ENCODE results near the gene RAB10. TPM values are rescaled to one million over a fixed set of nuclear protein-coding genes. Genes with fewer than 3 reads are reported as not detected.

RAB10 gene
- total RNA-seq (2021; ENCODE audit: unreplicated experiment) (167 TPM), Bru-seq, nascent RNA (percentile 92 among the genes with signal in this experiment), BruChase-seq, experiment 1, labeled RNA remaining after a 6-hour chase (percentile 94 among the genes with signal in this experiment), BruChase-seq, experiment 2, labeled RNA remaining after a 2-hour chase (percentile 90 among the genes with signal in this experiment)
- 107 and 113 TPM in 2 replicates for polyA plus RNA-seq (2012)
- long read RNA-seq, transcript RAB10-204 (5 exons, 1,292 nt), result minor isoform, 5 of 341 reads
- long read RNA-seq, transcript RAB10-201 (6 exons, 3,535 nt), result major isoform, 313 of 341 reads
- long read RNA-seq, partial matches to known transcripts, result 5 of 341 reads
- long read RNA-seq, other reads (novel, unspliced or antisense), result 18 of 341 reads

DNA sequence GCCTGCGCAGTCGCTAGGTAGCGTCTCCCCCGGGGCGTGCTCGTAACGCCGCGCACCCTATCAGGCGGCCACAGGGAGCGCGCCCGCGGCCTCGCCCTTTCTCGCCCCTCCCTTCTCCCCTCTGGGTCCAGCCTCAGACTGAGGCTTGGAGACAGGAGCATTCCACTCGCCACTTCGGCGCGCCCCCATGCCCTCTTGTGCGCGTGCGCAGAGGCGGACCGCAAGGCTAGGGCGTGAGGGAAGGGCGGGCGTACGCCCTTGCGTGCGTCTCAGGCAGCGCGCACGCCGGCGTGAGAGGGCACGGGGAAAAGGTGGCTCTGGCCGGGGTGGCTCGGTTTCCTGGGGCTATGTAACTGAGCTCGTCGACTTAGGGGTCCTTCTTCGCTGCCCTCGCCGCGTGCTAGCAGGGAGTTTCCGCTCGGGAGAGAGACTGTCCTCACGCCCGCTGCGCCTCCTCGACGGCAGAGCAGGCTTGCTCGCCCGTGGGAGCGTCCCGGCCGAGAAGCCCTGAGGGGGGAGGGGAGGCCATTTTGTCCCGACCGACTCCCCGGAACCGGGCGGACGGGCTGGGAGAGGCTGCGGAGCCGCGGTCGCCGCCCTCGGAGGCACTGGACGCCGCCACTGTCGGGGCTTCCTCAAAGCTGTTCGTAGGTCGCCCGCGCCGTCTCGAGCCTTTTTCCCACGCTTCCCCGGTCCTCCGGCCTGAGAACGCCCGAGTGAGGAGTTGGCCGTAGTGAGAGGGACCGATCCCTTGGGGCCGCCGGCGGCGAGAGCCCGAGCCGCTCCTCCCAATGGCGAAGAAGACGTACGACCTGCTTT is at the start of gene RAB10:
RAB10 (plus strand) TSS at position 267 of the 819 bp plus-strand sequence; CDS start at position 792, 525 bp downstream.
- RAD21 ChIA-PET (ENCODE audit: low non-redundant PET in 1 of 2, low total read pairs in 2 of 2, uncharacterized antibody in 2 of 2, unreplicated experiment in 2 of 2), result interaction anchor here in 1 of 2 experiments (0.6 kb wide), 1 partner anchor 52 kb away, joined by 3 read pairs; no protein-coding TSS in a partner anchor
- no peaks in the 10 kb centered on the region for H3K27me3 ChIP-seq (ENCODE audit: insufficient read depth, low read length)
- peak within 1 kb of the TSS; percentile 80 for H3K4me2 ChIP-seq (ENCODE audit: low read length)
- no peaks in the 10 kb centered on the region for H3K9me3 ChIP-seq (ENCODE audit: control insufficient read depth in 1 of 2, insufficient read depth in 1 of 2, low read depth in 1 of 2, low read length in 2 of 2)
- H3K9me2 ChIP-seq (ENCODE audit: insufficient read depth), result no peaks in the 10 kb centered on the region
- H3K36me3 ChIP-seq (ENCODE audit: control insufficient read depth in 1 of 2, insufficient read depth in 2 of 2, low read length in 2 of 2), result no peaks in the 10 kb centered on the region; a peak in 1 of 4 replicates
- TSS peak; percentile 72 for BruUV-seq (replicated peaks)
- peaks cover 12 to 33% of the 10 kb centered on the region in 2 experiments for H3K4me1 ChIP-seq (ENCODE audit: control insufficient read depth in 1 of 2, insufficient read depth in 2 of 2, low read length in 2 of 2)
- POLR2A ChIA-PET, result interaction anchor here (0.7 to 1.7 kb wide), 12 partner anchors 9 to 905 kb away, joined by 3 to 9 read pairs (median 4); no protein-coding TSS in a partner anchor
- ATAC-seq (peak; percentile 94), DNase-seq (ENCODE audit: low read depth, low spot score) (peak; percentile 98)
- intact Hi-C loops (cut with micrococcal nuclease), result loop anchor here (2.0 kb wide), 1 partner anchor 43 kb away; no protein-coding TSS in a partner anchor
- CTCF ChIA-PET, result interaction anchor here (1.1 kb wide), 1 partner anchor 43 kb away, joined by 3 read pairs; no protein-coding TSS in a partner anchor
- no peak within 1 kb of the TSS for H2AFZ ChIP-seq (ENCODE audit: low read depth, low read length, poor library complexity, severe bottlenecking)
- H3K27ac ChIP-seq (ENCODE audit: low read depth, low read length), result peak within 1 kb of the TSS; percentile 98
- H3K4me3 ChIP-seq (replicated peaks in 1 of 2; ENCODE audit: low read depth in 1 of 2, low read length in 2 of 2), result peak within 1 kb of the TSS; percentile 90 to 99
- H4K20me1 ChIP-seq (ENCODE audit: insufficient read depth), result peaks cover 15% of the 10 kb centered on the region; the same call in 1 of the 2 replicates
- H3K9ac ChIP-seq (ENCODE audit: low read length), result peak within 1 kb of the TSS; percentile 94
- peaks cover 55% of the 10 kb centered on the region for H3K79me2 ChIP-seq (ENCODE audit: insufficient read depth, low read length)
- TF ChIP-seq, protein P1, sequence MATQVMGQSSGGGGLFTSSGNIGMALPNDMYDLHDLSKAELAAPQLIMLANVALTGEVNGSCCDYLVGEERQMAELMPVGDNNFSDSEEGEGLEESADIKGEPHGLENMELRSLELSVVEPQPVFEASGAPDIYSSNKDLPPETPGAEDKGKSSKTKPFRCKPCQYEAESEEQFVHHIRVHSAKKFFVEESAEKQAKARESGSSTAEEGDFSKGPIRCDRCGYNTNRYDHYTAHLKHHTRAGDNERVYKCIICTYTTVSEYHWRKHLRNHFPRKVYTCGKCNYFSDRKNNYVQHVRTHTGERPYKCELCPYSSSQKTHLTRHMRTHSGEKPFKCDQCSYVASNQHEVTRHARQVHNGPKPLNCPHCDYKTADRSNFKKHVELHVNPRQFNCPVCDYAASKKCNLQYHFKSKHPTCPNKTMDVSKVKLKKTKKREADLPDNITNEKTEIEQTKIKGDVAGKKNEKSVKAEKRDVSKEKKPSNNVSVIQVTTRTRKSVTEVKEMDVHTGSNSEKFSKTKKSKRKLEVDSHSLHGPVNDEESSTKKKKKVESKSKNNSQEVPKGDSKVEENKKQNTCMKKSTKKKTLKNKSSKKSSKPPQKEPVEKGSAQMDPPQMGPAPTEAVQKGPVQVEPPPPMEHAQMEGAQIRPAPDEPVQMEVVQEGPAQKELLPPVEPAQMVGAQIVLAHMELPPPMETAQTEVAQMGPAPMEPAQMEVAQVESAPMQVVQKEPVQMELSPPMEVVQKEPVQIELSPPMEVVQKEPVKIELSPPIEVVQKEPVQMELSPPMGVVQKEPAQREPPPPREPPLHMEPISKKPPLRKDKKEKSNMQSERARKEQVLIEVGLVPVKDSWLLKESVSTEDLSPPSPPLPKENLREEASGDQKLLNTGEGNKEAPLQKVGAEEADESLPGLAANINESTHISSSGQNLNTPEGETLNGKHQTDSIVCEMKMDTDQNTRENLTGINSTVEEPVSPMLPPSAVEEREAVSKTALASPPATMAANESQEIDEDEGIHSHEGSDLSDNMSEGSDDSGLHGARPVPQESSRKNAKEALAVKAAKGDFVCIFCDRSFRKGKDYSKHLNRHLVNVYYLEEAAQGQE (IDR thresholded peaks at IDR 0.05; ENCODE audit: low read depth), result no peak
- TF ChIP-seq CBX3 (IDR thresholded peaks at IDR 0.05; ENCODE audit: low read depth) (no peak; the same call in 1 of the 2 replicates), YY1 (IDR thresholded peaks at IDR 0.05; ENCODE audit: extremely low read depth, insufficient replicate concordance, low read depth, low read length) (peak; percentile 13), EZH2phosphoT487 (IDR thresholded peaks at IDR 0.05; ENCODE audit: borderline replicate concordance) (no peak), JUND (IDR thresholded peaks at IDR 0.05) (no peak), ZNF274 (IDR thresholded peaks at IDR 0.05; ENCODE audit: low read depth, low read length) (no peak), EGR1 (IDR thresholded peaks at IDR 0.05; ENCODE audit: low read depth) (no peak), TCF7L2 (IDR thresholded peaks at IDR 0.05; ENCODE audit: borderline replicate concordance, extremely low read depth, insufficient read depth, insufficient read length) (no peak), SIN3A (IDR thresholded peaks at IDR 0.05; ENCODE audit: low read depth) (peak; percentile 44; the same call in 1 of the 2 replicates), SRF (IDR thresholded peaks at IDR 0.05; ENCODE audit: low read depth) (no peak), SP1 (IDR thresholded peaks at IDR 0.05; ENCODE audit: low read depth) (peak; percentile 68), ELF1 (IDR thresholded peaks at IDR 0.05; ENCODE audit: borderline replicate concordance, low read depth) (no peak), RAD21 (IDR thresholded peaks at IDR 0.05; ENCODE audit: low read depth) (no peak), FOSL1 (IDR thresholded peaks at IDR 0.05; ENCODE audit: low read depth) (no peak)
- TF ChIP-seq, protein P2, sequence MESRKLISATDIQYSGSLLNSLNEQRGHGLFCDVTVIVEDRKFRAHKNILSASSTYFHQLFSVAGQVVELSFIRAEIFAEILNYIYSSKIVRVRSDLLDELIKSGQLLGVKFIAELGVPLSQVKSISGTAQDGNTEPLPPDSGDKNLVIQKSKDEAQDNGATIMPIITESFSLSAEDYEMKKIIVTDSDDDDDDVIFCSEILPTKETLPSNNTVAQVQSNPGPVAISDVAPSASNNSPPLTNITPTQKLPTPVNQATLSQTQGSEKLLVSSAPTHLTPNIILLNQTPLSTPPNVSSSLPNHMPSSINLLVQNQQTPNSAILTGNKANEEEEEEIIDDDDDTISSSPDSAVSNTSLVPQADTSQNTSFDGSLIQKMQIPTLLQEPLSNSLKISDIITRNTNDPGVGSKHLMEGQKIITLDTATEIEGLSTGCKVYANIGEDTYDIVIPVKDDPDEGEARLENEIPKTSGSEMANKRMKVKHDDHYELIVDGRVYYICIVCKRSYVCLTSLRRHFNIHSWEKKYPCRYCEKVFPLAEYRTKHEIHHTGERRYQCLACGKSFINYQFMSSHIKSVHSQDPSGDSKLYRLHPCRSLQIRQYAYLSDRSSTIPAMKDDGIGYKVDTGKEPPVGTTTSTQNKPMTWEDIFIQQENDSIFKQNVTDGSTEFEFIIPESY (IDR thresholded peaks at IDR 0.05; ENCODE audit: extremely low read depth, insufficient replicate concordance, low read length), result no peak
- TF ChIP-seq, protein P3, sequence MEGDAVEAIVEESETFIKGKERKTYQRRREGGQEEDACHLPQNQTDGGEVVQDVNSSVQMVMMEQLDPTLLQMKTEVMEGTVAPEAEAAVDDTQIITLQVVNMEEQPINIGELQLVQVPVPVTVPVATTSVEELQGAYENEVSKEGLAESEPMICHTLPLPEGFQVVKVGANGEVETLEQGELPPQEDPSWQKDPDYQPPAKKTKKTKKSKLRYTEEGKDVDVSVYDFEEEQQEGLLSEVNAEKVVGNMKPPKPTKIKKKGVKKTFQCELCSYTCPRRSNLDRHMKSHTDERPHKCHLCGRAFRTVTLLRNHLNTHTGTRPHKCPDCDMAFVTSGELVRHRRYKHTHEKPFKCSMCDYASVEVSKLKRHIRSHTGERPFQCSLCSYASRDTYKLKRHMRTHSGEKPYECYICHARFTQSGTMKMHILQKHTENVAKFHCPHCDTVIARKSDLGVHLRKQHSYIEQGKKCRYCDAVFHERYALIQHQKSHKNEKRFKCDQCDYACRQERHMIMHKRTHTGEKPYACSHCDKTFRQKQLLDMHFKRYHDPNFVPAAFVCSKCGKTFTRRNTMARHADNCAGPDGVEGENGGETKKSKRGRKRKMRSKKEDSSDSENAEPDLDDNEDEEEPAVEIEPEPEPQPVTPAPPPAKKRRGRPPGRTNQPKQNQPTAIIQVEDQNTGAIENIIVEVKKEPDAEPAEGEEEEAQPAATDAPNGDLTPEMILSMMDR (IDR thresholded peaks at IDR 0.05 in 2 of 3, conservative IDR thresholded peaks at IDR 0.05 in 1 of 3; ENCODE audit: borderline replicate concordance in 1 of 3, insufficient read depth in 1 of 3, low read depth in 2 of 3, low read length in 2 of 3), result no peak

Data from HCT116 (cell line).